ENCODE measurements around the gene SNTB2. TPM values are rescaled to one million over a fixed set of nuclear protein-coding genes. Genes with fewer than 3 reads are reported as not detected.

SNTB2 gene
- total and polyA plus RNA-seq, 7 donors = 2.7 to 19.4 (median 12.6) TPM

- DNase-seq = peak; percentile 95 to 98
- H3K4me1 ChIP-seq = peaks cover 20% of the 10 kb centered on the region
- H3K27me3 ChIP-seq (ENCODE audit: insufficient read depth in 3 of 3, low read length in 2 of 3) = no peaks in the 10 kb centered on the region
- peak within 1 kb of the TSS; percentile 92 for H3K27ac ChIP-seq
- peak within 1 kb of the TSS; percentile 85 for H3K4me3 ChIP-seq
- intact Hi-C loops (cut with DNase I) = loop anchor here in 1 of 2 donors (1.0 kb wide), 1 partner anchor 28 kb away; the partner anchor contains the start of genes COG8 and NIP7
- WGBS, 3 donors = 9 to 15% (median 9%) methylated on average over 45 to 70 of the region's 70 CpGs
- ATAC-seq = peak; percentile 91 to 98 (median 94)
- peaks cover 4 to 25% of the 10 kb centered on the region in 2 donors for H3K36me3 ChIP-seq (ENCODE audit: insufficient read depth in 1 of 2, low read depth in 1 of 2)
- TF ChIP-seq CTCF (IDR thresholded peaks at IDR 0.05) = peak; percentile 92
- H3K9me3 ChIP-seq = no peaks in the 10 kb centered on the region
Observed at GRCh38 chr16:69310653-69311532, 123.9 kb downstream of the SNTB2 start, which contains the start of gene VPS4A. TSS of gene VPS4A (plus strand) at chr16:69311350. CDS start at chr16:69311512, 162 bp downstream.

DNA sequence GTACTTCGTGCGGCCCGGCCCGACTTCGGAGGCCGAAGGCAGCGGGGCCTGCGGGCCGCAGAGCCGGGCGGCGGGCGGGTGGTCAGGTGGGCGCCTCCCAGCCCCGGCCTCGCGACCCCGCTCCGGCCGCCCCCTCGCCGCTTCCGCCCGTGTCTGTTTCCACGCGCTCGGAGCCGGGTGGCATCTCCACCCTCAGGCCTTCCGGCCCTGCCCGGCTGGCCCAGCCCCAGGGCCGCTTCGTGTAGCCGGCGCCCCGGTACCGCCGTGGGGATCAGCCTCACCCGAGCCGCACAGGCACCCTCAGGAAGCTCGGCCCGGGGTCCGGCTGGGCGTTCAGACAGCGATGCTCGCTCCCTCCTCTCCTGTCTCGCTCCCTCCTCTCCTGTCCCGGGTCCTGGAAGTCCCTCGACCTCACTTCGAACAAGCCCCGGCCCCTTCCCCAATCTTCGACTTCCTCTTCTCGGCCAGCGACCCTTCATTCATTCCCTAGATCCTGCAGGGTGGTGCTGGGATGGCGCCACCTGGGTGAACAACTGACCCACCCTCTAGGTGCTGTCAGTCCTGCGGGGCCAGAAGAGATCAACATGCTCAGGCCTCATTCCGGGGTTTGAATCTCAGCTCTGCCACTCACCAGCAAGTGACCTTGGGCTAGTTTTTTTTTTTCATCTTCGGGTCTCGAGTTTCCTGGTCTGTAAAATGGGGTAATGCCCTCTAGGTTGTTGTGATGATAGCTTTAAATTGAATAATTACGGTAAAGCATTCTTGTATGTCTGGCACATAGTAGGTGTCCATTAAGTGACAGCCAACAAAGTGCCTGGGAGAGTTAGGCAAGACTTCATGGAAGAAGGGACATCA lies 124.8 kb downstream of the SNTB2 start:
- ATAC-seq (peak; percentile 43 to 61 (median 50)), DNase-seq (peak; percentile 48 to 72)
- Histone ChIP-seq H3K4me3 (peak overlapping the region; percentile 85), H3K27ac (peak overlapping the region; percentile 92), H3K4me1 (peaks cover 26% of the 10 kb centered on the region), H3K9me3 (no peaks in the 10 kb centered on the region), H3K36me3 (ENCODE audit: insufficient read depth in 1 of 2, low read depth in 1 of 2) (peaks cover 4 to 34% of the 10 kb centered on the region in 2 donors), H3K27me3 (ENCODE audit: insufficient read depth in 3 of 3, low read length in 2 of 3) (no peaks in the 10 kb centered on the region)
- intact Hi-C loops (cut with DNase I) = loop anchor here in 1 of 2 donors (1.0 kb wide), 1 partner anchor 28 kb away; the partner anchor contains the start of genes COG8 and NIP7
- no peak for TF ChIP-seq CTCF (IDR thresholded peaks at IDR 0.05)
- WGBS, 3 donors = 2% methylated on average over 52 to 59 of the region's 59 CpGs

GRCh38 chr16:69313469-69313868 lies 126.5 kb downstream of the SNTB2 start:
- Histone ChIP-seq H3K4me1 (peaks cover 29% of the 10 kb centered on the region), H3K4me3 (no peak overlapping the region), H3K36me3 (ENCODE audit: insufficient read depth in 1 of 2, low read depth in 1 of 2) (peaks cover 7 to 46% of the 10 kb centered on the region in 2 donors), H3K9me3 (no peaks in the 10 kb centered on the region), H3K27me3 (ENCODE audit: insufficient read depth in 3 of 3, low read length in 2 of 3) (no peaks in the 10 kb centered on the region), H3K27ac (peak overlapping the region; percentile 92)
- 83 to 85% (median 84%) methylated on average over 5 of the region's 5 CpGs for WGBS, 3 donors
- intact Hi-C loops (cut with DNase I) = no loop called here
- TF ChIP-seq CTCF (IDR thresholded peaks at IDR 0.05) = no peak
- DNase-seq = no peak
- no peak for ATAC-seq

- Histone ChIP-seq H3K4me3 (no peak overlapping the region), H3K27me3 (ENCODE audit: insufficient read depth in 3 of 3, low read length in 2 of 3) (no peaks in the 10 kb centered on the region), H3K27ac (peak overlapping the region; percentile 77), H3K36me3 (ENCODE audit: insufficient read depth in 1 of 2, low read depth in 1 of 2) (peaks cover 7 to 57% of the 10 kb centered on the region in 2 donors), H3K9me3 (no peaks in the 10 kb centered on the region), H3K4me1 (peaks cover 29% of the 10 kb centered on the region)
- intact Hi-C loops (cut with DNase I) = no loop called here
- no peak for DNase-seq
- 81 to 87% (median 85%) methylated on average over 11 of the region's 11 CpGs for WGBS, 3 donors
- ATAC-seq = no peak
- no peak for TF ChIP-seq CTCF (IDR thresholded peaks at IDR 0.05)
Observed at GRCh38 chr16:69314534-69314933, 127.6 kb downstream of the SNTB2 start.

Measured in psoas muscle (tissue), 8 donors.